HG03432 (cell line): ENCODE data around the gene C17orf113.
"Not testable (repeated sequence)": the region's sequence is repeated elsewhere in the genome, so short reads cannot be mapped to it uniquely, and the experiment has no call there.

Experiments
- ATAC-seq: cut with Tn5 transposase; IDR thresholded peaks from one replicate; pipeline ENCODE4 v1.9.1; 2021; ENCODE audit warnings: mild to moderate bottlenecking, moderate library complexity; ENCODE audit not compliant: unreplicated experiment

Gene C17orf113

DNA sequence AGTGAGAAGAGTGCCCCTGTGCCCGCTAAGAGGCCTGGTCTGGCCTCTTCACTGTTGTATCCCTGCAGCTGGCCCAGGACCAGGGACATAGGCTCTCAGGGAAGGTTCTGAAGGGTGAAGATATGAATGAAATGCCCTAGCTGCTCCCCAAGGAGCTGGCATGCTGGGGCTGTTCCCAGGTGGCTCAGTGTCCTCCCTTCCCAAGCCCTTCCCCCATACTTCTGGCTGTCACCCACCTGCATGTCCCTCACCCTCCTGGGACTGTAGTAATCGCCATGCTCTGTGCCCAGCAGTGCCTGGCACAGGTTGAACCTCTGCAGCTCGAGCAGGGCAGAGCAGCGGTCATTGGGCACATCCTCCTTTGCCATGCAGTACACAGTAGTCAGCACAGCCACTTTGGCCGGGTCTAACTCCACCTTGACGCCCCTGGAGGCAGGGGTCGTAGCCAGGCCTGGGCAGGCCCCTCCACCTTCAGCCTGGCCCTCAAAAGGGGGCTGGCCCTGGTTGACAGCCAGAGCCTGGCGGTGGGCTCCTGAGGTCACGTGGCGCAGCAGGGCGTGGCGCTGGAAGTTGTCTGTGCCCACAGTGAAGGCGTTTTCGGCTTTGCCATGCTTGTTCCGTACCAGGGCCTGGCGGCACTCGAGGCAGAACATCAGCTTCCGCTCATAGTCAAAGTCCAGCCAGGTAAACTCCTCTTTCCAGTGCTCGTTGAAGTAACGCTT lies 7.6 kb downstream of the C17orf113 start:
- ATAC-seq = no peak

DNA sequence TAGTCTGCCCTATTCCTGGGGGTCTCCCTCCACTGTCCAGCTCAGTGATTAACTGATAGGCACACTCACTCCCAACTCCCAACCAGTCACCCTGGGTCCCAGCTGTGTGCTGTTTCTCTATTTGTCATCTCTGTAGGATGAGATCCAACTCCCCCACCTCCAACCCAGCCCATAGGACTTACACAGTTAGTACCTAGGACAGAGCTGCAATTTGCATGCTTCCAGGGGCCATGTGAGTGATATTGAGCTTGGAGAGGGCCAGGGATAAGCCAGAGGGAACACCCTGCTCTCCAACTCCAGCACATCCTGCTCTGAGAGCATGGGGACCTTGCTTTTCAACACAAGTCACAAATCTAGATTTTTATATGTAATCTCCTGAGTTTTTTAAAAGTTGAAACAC lies 8.8 kb downstream of the C17orf113 start:
- no peak for ATAC-seq

GRCh38 chr17:42040818-42041217 lies 9.6 kb downstream of the C17orf113 start:
- ATAC-seq = no peak

DNA sequence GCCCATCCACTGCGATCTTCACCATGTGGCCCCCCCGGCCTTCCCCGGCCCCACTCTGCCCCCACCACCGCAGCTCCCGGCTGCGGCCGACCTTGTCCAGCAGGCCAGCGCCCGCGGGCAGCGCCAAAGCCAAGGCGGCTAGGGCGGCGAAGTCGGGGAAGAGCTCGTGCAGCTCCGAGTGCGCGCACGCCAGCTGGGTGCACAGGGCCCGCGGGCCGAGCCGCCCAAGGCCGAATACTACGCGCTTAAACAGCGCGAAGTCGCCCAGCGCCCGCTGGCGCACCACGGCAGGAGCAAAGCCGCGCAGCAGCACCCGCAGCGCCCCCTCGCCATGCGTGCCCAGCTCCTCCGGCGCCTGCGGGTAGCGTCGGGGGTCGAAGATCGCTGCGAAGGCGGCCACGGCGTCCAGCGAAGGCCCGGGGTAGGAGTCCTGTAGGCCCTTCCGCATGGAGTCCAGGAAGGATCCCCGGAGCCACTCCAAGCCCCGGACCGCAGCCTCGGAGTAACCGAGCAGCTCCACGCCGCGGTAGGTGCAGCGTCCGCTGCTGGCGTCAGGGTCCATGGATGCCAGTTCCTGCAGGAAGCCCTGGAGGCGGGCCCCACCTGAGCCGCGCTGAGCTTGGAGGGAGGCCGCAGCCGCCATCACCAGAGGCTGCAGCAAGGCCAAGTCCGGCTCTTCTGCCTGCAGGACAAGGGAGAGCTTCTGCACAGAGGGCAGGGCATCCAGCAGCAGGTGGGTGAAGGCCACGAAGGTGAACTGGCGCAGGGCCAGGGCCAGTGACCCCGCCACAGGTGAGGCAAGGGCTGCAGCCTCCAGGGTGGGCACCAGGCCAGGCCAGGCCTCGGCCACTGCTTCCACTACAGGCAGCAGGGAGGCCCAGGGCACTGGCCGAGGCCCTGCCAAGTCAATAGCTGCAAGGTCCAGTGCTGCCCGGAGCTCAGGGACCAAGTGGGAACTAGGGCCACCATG lies 10.3 kb downstream of the C17orf113 start:
- no peak for ATAC-seq

- ATAC-seq = no peak
These were observed 12.0 kb downstream of the C17orf113 start for GRCh38 chr17:42038221-42038973.

- ATAC-seq = no peak
These were observed 16.3 kb downstream of the C17orf113 start for GRCh38 chr17:42034059-42034458.

- no peak for ATAC-seq
These were observed 18.8 kb downstream of the C17orf113 start for GRCh38 chr17:42031584-42031983.

- ATAC-seq = no peak
These were observed 21.6 kb downstream of the C17orf113 start for GRCh38 chr17:42028791-42029127.

GRCh38 chr17:42027961-42028790 lies 22.2 kb downstream of the C17orf113 start:
- ATAC-seq = no peak

GRCh38 chr17:42027590-42027889 lies 22.9 kb downstream of the C17orf113 start:
- ATAC-seq = no peak

DNA sequence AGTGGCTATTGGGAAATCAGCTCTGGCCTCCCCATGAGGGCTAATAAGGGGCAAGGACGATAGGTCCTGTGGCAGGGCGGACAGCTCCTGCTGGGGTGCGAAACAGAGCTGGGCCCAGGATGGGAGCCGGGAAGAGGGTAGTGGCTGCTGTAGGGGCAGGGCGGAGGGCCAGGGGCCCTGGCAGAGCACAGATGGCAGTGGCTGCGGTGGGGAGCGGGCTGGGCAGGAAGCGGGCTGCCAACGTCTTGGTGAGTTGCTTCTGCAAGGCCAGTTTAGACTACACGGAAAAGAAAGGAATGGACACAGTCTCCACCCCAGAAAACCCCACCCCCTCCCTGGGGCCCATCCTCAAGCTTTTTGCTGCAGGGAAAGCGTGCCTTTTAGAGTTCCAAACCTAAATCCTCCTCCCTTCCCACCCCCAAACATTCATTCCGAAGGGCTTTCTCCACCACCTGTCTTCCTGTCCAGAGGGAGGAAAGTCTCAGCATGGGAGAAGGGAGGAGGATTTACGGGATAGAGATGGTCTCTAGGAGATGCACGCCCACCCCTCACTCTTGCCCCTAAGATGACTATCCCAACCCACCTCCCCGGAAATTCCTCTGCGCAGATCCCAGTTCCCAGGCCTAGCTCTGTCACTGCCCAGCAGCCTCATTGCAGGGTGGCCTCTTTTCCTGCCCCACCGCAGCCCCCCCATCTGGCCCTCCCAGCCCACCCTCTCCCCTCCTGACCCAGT lies 23.4 kb downstream of the C17orf113 start:
- no peak for ATAC-seq

DNA sequence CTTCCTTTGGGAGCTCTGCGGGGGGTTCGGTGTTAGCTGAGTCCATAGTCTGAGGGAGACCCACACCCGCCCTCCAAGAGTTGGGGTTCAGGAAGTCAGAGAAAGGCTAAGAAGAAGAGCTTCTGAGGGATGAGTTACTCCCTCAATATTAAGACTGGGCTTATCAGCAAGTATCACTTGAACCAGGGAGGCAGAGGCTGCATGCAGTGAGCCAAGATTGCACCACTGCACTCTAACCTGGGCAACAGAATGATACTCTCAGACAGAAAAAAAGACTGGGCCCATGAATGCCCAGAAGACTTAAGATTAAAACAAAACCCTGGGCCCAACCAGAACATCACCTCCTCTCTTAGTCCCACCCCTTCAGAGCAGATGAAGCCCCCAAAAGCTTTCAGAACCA lies 24.5 kb downstream of the C17orf113 start:
- ATAC-seq = no peak

DNA sequence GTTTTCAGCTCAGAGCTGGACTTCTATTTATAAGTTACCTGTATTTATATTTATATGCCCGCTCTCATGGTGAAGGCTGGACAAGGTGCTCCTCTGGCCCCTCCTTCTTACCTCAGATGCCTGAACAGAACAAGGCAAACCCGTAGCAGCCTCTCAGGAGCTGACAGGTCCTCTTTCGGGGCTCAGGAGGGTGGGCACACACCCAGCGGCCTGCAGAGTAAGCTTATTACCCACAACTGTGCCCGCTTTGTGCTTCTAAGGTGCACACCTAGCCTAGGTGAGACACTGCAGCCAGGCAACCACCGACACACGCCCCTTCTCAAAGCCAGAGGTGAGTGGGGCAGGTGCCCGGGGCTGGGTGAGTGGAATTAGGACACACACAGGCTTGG lies 25.2 kb downstream of the C17orf113 start:
- no peak for ATAC-seq

DNA sequence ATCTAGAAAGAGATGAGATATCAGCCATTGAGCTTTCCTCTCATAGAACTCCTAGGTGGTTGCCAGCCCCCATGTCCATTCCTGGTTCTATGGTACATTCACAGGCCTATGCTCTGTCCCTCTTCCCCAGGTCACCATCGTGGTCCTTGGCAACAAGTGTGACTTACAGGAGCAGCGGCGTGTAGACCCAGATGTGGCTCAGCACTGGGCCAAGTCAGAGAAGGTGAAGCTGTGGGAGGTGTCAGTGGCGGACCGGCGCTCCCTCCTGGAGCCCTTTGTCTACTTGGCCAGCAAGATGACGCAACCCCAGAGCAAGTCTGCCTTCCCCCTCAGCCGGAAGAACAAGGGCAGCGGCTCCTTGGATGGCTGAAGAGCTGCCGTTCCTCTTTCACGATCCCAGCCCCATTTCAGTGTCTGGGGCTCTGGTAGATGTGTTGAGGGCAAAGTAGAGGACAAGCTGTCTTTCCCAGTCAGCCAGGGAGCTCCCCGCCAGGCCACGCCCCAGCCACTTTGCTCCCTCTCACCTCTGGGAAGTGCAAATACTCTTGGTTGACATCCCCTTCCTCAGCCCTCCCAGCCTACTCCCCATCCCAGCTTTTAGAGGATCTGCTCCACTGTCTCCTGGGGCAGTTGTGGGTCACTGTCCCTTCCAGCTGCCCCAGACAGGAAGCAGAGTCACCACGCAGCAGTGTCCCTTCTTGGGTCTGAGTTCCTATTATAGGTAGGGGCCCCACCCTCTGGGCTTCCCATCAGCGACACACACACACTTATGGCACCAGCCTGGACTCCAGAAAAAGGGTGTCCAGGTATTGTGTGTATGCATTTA lies 26.7 kb downstream of the C17orf113 start:
- no peak for ATAC-seq

- ATAC-seq = not testable (repeated sequence)
These were observed 29.6 kb downstream of the C17orf113 start for GRCh38 chr17:42020845-42021244.

DNA sequence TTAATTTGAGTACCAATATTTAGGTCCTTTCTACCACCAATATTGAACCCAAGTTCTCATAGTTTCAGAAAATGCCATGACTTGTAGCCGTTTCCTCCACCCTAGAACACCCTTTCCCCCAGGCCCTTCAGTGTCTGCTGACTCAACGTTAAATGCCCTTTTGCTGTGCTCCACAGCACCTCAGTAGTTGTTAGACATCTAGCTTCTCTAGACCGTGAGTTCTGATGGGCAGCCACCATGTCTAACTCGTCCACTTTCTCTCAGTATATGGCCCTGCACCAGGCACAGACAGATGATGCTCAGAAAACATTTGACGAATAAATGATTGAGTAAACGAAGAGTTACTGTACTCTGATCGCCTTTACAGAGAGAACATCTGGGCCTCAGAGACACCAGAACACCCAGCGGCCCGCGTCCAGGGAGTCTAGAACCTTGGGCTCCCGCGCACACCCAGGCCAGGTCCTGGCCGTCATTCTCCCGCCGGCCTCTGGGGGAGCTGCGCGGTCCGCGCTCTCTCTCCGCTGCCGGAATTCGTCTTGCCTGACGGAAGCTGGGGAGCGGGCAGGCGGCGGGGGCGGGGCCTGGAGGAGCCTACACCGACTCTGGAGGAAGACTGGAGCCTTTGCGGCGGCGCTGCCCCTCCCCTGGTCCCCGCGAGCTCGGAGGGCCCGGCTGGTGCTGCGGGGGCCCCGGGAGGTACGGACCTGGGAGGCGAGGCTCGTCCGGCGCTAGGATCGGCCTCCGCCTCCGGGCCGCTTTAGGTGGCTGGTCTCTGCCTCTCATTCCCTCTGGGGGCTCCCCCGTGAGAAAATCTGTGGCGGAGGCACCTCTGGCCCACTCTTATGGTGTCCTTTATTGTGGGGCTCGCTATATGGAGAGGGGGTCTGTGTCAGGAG lies 30.6 kb downstream of the C17orf113 start, which contains the start of gene NKIRAS2:
TSS of gene NKIRAS2 (plus strand) at position 582 of the 896 bp plus-strand sequence. CDS start 1,488 bp downstream, outside the sequence.
- ATAC-seq = peak; percentile 65

GRCh38 chr17:42018988-42019387 lies 31.4 kb downstream of the C17orf113 start:
- ATAC-seq = no peak

GRCh38 chr17:42018339-42018738 lies 32.1 kb downstream of the C17orf113 start:
- no peak for ATAC-seq
